Stimulated activated naive CD4-positive, alpha-beta T cell (primary cell): Measurements from ENCODE around the gene ASCC2.

ENCODE experiments used
- DNase-seq, 6 experiments: peaks; one replicate each; lab custom pipeline; 2025; lab: John Stamatoyannopoulos, UW

The ASCC2 gene

DNA sequence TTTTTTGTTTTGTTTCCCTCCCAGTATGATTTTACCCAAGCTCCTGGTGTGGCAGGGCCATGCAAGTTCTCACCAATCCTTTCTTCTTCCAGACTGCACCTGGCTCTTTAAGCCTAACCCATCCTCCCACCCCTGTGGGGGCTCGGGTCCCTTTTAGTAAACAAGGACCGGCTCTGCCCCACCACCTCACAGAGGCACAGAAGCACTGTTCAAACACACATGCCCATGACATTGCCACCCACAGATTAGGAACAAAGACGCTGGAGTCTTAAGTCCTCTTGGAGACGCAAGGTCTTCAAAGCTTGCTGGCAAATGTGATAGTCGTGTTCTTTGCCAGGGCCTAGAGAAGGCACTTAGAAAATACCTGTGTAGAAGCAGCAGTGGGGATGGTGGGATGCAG lies 52.0 kb downstream of the ASCC2 start:
- no peak for DNase-seq

DNA sequence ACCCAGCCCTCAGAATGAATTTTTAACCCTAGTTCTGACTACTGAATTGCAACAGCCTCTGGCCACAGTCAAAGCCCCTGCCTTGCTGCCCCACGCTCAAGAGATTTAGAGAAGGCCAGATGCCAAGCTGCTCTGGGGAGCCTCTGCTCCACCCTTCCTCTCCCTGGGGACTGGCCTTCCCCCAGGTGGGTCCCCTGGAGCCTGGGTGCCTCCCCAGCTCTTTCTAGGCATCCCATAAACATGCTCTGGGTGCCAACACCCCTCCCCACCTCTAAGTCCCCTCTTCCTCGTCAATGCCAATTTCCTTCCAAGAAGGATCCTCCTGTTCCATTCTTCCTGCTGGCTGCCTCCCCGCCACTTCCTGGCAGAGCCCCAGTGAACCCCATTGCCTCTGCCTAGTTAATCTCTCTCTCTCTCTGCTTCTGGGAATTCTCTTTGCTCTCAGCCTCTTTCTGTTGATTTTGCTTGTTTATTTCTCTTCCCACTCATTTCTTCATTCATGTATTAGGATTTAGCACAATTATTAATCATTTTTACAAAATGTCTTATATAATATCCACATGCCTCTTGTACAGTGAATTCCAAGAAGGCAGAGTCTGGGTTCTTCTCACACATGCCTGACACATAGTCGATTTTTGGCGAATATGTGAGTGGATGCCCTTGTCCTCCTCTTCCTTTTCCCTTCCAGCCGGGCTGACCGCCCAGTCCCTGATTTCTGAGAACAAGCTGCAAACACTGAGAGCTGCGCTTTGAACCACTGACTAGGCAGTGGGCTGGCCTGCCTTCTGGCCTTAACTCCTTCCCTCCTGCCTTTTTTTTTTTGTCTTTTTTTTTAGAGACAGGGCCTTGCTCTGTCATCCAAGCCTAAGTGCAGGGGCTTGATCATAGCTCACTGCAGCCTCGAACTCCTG lies 53.4 kb downstream of the ASCC2 start:
- DNase-seq, result no peak

DNA sequence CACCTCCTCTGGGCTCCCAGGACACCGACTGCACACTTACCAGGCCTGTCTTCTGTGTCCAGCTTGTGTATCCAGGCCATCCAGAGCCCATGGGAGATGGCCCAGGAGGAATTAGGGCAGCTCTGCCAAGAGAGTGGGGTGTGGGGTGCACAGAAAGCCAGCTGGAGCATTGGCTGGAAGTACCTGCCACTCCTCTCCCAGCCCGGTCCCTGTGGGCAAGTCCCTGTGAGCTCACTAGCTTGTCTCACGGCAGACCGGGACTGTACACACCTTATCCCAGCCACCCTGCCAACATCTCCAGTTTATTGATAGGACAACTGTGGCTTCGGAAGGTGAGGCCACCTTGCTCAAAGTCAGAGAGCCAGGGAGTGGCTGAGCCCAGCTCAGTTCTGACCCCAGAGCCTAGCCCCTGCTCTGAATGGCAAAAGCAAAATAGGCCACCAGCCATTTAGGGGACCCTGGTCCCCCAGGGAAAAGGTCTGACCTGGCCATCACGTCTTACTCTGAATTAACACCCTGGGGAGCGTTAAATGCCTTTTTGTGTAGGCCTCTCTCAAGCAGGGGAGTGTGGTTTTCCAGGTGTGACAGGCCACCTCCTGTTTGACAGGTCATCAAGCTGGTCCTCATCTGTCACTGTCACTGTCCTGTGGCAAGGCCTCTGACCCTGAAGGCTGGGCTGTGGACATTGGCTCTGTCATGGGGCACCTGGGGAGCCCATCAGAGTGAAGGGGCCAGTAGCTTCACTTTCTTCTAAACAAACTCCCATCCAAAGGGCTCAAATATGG lies 55.8 kb downstream of the ASCC2 start:
- DNase-seq, result no peak

- DNase-seq, result no peak
These were observed 57.1 kb downstream of the ASCC2 start for GRCh38 chr22:29780748-29781676.

DNA sequence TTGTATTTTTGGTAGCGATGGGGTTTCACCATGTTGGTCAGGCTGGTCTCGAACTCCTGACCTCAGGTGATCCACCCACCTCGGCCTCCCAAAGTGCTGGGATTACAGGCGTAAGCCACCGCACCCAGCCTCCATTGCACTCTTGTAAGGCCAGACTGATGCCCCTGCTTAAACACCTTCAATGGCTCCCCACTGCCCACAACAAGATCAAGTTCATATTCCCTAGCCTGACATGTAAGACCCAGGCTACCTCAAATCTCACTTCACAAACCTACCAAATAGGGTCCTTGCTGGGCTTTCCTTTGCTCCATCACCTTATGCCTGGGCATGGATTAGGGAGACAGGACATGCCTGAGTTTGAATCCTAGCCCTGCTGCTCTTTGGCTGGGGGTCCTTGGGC lies 57.9 kb downstream of the ASCC2 start:
- DNase-seq, result no peak

- no peak for DNase-seq
These were observed 64.8 kb downstream of the ASCC2 start for GRCh38 chr22:29773233-29773632.

DNA sequence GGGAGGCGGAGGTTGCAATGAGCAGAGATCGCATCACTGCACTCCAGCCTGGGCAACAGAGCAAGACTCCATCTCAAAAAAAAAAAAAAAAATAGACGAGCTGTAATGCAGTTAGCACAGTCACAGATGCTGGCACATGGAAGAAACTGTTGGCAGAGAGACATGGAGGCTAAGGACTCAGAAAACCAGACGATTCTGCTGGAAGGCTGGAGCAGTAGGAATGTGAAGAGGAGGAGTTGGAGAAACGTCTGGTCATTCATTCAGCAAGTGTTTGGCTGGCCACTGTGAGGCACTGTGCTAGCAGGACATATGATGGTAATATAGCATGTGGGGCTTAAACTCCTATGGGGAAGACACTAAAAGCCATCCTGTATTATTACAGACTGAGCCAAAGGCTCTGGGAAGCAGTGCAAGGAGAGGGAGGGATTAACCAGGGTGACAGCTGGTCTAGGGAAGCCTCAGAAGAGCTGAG lies 65.9 kb downstream of the ASCC2 start:
- DNase-seq, result no peak

DNA sequence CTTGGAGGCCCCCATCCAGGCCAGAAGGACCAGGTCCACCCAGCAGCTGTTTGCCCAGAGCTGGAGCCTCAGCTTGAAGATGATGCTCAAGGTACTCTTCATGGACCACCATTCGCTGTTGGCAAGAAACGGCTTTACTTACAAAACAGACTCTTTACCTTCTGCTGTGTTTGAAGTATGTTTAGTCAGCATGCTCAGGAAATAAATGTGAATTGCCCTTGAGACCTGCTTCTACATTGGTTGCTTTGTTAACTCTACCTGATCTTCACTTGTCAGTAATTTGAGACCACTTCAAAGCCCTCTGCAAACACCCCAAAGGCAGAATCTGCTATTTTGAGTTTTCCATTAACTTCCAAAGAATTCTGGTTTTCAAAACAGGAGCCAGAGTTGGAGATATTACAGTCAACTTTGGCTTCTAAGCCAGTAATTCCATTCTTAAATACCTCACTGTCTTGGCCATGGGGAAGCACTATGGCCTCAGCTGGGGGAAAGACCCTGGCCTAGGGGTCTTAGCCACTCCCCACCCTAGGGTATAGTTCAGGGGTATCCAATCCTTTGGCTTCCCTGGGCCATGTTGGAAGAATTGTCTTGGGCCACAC lies 68.3 kb downstream of the ASCC2 start:
- no peak for DNase-seq

DNA sequence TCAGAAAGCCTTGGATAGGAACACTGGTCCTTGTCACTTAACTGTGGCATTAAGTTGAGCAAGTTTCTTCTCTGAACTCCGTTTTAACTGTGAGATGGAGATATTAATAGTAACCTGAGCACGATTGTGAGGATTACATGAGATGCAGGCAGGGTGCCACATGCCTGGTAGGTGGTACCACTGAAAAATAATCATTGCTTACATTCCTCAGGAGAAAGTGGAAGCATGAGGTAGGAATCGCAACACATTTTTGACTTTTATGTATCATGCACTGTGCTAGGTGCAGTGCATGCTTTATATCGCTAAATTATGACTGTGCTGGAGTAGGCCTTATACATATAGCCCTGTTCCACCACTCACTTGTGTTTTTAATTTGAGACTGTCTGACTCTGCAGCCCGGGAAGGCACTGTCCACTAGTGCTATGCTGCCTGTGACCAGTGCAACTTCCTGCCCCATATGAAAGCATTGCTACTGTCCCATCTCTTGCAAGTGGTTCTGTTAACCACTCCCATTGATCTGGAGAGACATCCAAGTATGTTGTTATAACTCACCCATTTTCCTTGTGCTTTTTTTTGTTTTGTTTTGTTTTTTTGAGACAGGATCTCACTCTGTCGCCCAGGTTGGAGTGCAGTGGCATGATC lies 69.9 kb downstream of the ASCC2 start:
- DNase-seq, result no peak

GRCh38 chr22:29767171-29768051 lies 70.7 kb downstream of the ASCC2 start, which contains the start of gene UQCR10:
UQCR10 (plus strand) TSS chr22:29767369; CDS start chr22:29767399, 30 bp downstream.
- peak; percentile 84 to 99 (median 93) for DNase-seq

- DNase-seq, result peak; percentile 81 to 99 (median 92)
These were observed 71.4 kb downstream of the ASCC2 start, which contains the start of gene ZMAT5 for GRCh38 chr22:29766632-29767170. ZMAT5 (minus strand) TSS chr22:29767007; CDS start chr22:29748544, 18,463 bp downstream.

GRCh38 chr22:29765905-29766631 lies 72.0 kb downstream of the ASCC2 start:
- DNase-seq, result peak in 1 of 6 experiments; percentile 33

DNA sequence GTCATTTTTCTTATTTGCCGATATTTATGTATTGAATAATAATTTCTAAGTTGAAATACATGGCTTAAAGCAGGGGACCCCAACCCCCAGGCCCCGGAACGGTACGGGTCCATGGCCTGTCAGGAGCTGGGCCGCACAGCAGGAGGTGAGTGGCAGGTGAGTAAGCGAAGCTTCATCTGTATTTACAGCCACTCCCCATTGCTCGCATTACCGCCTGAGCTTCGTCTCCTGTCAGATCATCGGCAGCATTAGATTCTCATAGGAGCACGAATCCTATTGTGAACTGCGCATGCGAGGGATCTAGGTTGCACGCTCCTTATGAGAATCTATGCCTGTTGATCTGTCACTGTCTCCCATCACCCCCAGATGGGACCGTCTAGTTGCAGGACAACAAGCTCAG lies 75.8 kb downstream of the ASCC2 start:
- no peak for DNase-seq

- DNase-seq, result no peak
These were observed 79.1 kb downstream of the ASCC2 start for GRCh38 chr22:29758959-29759358.

DNA sequence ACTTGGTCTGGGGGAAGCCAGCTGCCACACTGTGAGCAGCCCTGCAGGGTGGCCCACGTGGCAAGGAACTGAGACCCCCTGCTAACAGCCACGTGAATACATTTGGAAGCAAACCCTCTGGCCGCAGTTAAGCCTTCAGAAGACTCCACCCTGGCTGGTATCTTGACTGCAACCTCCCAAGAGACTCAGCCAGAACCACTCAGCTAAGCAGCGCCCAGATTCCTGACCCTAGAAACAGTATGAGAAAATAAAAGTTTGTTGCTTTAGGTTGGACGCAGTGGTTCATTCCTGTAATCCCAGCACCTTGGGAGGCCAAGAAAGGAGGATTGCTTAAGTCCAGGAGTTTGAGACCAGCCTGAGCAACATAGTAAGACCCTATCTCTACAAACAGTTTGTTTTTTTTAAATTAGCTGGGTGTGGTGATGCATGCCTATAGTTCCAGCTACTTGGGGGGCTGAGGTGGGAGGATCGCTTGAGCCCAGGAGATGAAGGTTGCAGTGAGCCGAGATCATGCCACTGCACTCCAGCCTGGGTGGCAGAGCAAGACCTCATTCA lies 79.9 kb downstream of the ASCC2 start:
- no peak for DNase-seq

GRCh38 chr22:29757096-29757495 lies 81.0 kb downstream of the ASCC2 start:
- DNase-seq, result no peak

DNA sequence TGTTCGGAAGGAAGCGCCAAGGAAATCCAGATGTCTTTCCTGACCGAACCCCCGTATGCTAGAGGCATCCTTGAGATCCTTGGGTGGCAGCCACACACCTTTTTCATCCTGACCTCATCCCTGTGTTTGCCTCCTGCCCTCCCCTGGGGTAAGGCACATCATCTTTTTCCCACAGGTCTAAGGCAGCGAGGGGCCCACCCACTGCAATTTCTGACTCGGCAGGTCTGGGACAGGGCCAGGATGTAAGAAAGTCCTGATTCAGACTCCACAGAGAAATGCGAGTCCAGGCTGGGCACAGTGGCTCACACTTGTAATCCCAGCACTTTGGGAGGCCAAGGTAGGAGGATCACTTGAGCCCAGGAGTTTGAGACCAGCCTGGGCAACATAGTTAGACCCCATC lies 81.7 kb downstream of the ASCC2 start:
- no peak for DNase-seq

- no peak for DNase-seq
These were observed 82.2 kb downstream of the ASCC2 start for GRCh38 chr22:29755889-29756288.
